Putamen (tissue), 1 donor: ENCODE results near the gene DMWD.

Source experiments
- DNase-seq: peaks from one replicate; pipeline ENCODE4 v3.0.0-alpha.2; 2016; ENCODE audit warnings: low spot score

Gene DMWD

GRCh38 chr19:45785781-45786532 lies 6.7 kb downstream of the DMWD start:
- no peak for DNase-seq

GRCh38 chr19:45785097-45785496 lies 7.5 kb downstream of the DMWD start:
- DNase-seq = no peak

GRCh38 chr19:45784096-45784495 lies 8.5 kb downstream of the DMWD start:
- no peak for DNase-seq

- no peak for DNase-seq
Measured at GRCh38 chr19:45782820-45783785, 9.5 kb downstream of the DMWD start.

- DNase-seq = no peak
Measured at GRCh38 chr19:45782162-45782691, 10.4 kb downstream of the DMWD start, which contains the start of gene DMPK. Gene DMPK, minus strand, starts transcription at chr19:45782490. Its CDS starts 138 bp downstream, at chr19:45782352.

- no peak for DNase-seq
Measured at GRCh38 chr19:45781214-45782161, 11.2 kb downstream of the DMWD start.

GRCh38 chr19:45780448-45781213 lies 12.0 kb downstream of the DMWD start:
- no peak for DNase-seq

- DNase-seq = no peak
Measured at GRCh38 chr19:45780146-45780447, 12.5 kb downstream of the DMWD start.

GRCh38 chr19:45779231-45780145 lies 13.2 kb downstream of the DMWD start:
- no peak for DNase-seq

GRCh38 chr19:45778010-45778661 lies 14.5 kb downstream of the DMWD start:
- no peak for DNase-seq

- no peak for DNase-seq
Measured at GRCh38 chr19:45777395-45777961, 15.2 kb downstream of the DMWD start.

- DNase-seq = no peak
Measured at GRCh38 chr19:45774765-45775164, 17.9 kb downstream of the DMWD start.

GRCh38 chr19:45773384-45773783 lies 19.3 kb downstream of the DMWD start:
- DNase-seq = no peak

- DNase-seq = no peak
Measured at GRCh38 chr19:45772912-45773311, 19.7 kb downstream of the DMWD start.

GRCh38 chr19:45772130-45772840 lies 20.4 kb downstream of the DMWD start:
- DNase-seq = no peak

GRCh38 chr19:45771311-45771933 lies 21.2 kb downstream of the DMWD start:
- no peak for DNase-seq

- DNase-seq = peak; percentile 89
Measured at GRCh38 chr19:45770192-45771101, 22.2 kb downstream of the DMWD start.
